DOHH2 (cell line): ENCODE results near the gene GRIP2.

Source experiments
- H3F3A ChIP-seq: fragments of 200-600 bp; sonication (generic), shearing (Covaris generic); 2 replicates; pipeline ENCODE4 v1.6.0; 2016; ENCODE audit warnings: antibody characterized with exemption, mild to moderate bottlenecking; ENCODE audit not compliant: control insufficient read depth, insufficient read depth
- H3K27ac ChIP-seq: fragments of 200-600 bp; sonication (generic); 2 replicates; pipeline ENCODE4 v1.5.1; 2014; ENCODE audit warnings: low read depth, mild to moderate bottlenecking, low read length, moderate library complexity
- H3K27me3 ChIP-seq: fragments of 200-600 bp; sonication (generic); 2 replicates; pipeline ENCODE4 v1.6.1; 2014; ENCODE audit warnings: mild to moderate bottlenecking, low read length, mixed read lengths; ENCODE audit not compliant: control insufficient read depth
- H3K36me3 ChIP-seq: fragments of 200-600 bp; sonication (generic); 2 replicates; pipeline ENCODE4 v1.6.1; 2014; ENCODE audit warnings: mild to moderate bottlenecking, low read length, moderate library complexity, mixed read lengths; ENCODE audit not compliant: control insufficient read depth
- H3K4me1 ChIP-seq: fragments of 200-600 bp; sonication (generic); 2 replicates; pipeline ENCODE4 v1.6.1; 2014; ENCODE audit warnings: mild to moderate bottlenecking, low read length, mixed read lengths; ENCODE audit not compliant: control insufficient read depth
- H3K4me2 ChIP-seq: fragments of 200-600 bp; sonication (generic); 2 replicates; pipeline ENCODE4 v1.6.0; 2014; ENCODE audit warnings: mild to moderate bottlenecking, low read length, moderate library complexity
- H3K4me3 ChIP-seq: fragments of 200-600 bp; sonication (generic); 2 replicates; pipeline ENCODE4 v1.5.1; 2014; ENCODE audit warnings: mild to moderate bottlenecking, low read length, mixed read lengths
- H3K79me2 ChIP-seq: fragments of 200-600 bp; sonication (generic); 2 replicates; pipeline ENCODE4 v1.6.1; 2014; ENCODE audit warnings: mild to moderate bottlenecking, low read length, mixed read lengths; ENCODE audit not compliant: control insufficient read depth
- H3K9me2 ChIP-seq: fragments of 200-600 bp; sonication (generic); replicated peaks from 2 replicates; pipeline ENCODE4 v1.6.1; 2014; ENCODE audit warnings: mild to moderate bottlenecking, low read length, mixed read lengths; ENCODE audit not compliant: control insufficient read depth
- H3K9me3 ChIP-seq: fragments of 200-600 bp; sonication (generic); 2 replicates; pipeline ENCODE4 v1.6.1; 2014; ENCODE audit warnings: antibody characterized with exemption, low read length, mixed read lengths; ENCODE audit not compliant: control insufficient read depth, insufficient read depth
- H4K20me1 ChIP-seq: fragments of 200-600 bp; sonication (generic); 2 replicates; pipeline ENCODE4 v1.6.0; 2014; ENCODE audit warnings: low read depth, mild to moderate bottlenecking, antibody characterized with exemption, low read length, moderate library complexity; ENCODE audit not compliant: control insufficient read depth, insufficient read depth
- EZH2phosphoT487 ChIP-seq: fragments of 200-600 bp; sonication (generic); IDR thresholded peaks from 2 replicates; pipeline ENCODE4 v1.6.1; 2017; ENCODE audit warnings: borderline replicate concordance, mild to moderate bottlenecking, antibody characterized with exemption, low read length, moderate library complexity, mixed read lengths
- TF ChIP-seq, protein P1 (sequence below): fragments of 200-600 bp; sonication (generic); IDR thresholded peaks from one replicate; pipeline ENCODE4 v1.5.1; 2014; ENCODE audit warnings: antibody characterized with exemption, mild to moderate bottlenecking, low read depth, low read length; ENCODE audit not compliant: poor library complexity, severe bottlenecking

Gene GRIP2

GRCh38 chr3:14461006-14461747 lies 79.0 kb downstream of the GRIP2 start:
- no peaks in the 10 kb centered on the region for H3K9me3 ChIP-seq
- no peaks in the 10 kb centered on the region for H3F3A ChIP-seq
- H3K9me2 ChIP-seq: no peaks in the 10 kb centered on the region
- H3K4me2 ChIP-seq: no peak overlapping the region
- no peak overlapping the region for H3K4me3 ChIP-seq
- no peaks in the 10 kb centered on the region for H3K79me2 ChIP-seq
- no peaks in the 10 kb centered on the region for H4K20me1 ChIP-seq
- peaks cover 90% of the 10 kb centered on the region for H3K36me3 ChIP-seq
- H3K27me3 ChIP-seq: no peaks in the 10 kb centered on the region
- TF ChIP-seq EZH2phosphoT487: no peak
- TF ChIP-seq, protein P1, sequence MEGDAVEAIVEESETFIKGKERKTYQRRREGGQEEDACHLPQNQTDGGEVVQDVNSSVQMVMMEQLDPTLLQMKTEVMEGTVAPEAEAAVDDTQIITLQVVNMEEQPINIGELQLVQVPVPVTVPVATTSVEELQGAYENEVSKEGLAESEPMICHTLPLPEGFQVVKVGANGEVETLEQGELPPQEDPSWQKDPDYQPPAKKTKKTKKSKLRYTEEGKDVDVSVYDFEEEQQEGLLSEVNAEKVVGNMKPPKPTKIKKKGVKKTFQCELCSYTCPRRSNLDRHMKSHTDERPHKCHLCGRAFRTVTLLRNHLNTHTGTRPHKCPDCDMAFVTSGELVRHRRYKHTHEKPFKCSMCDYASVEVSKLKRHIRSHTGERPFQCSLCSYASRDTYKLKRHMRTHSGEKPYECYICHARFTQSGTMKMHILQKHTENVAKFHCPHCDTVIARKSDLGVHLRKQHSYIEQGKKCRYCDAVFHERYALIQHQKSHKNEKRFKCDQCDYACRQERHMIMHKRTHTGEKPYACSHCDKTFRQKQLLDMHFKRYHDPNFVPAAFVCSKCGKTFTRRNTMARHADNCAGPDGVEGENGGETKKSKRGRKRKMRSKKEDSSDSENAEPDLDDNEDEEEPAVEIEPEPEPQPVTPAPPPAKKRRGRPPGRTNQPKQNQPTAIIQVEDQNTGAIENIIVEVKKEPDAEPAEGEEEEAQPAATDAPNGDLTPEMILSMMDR: no peak
- no peak overlapping the region for H3K27ac ChIP-seq
- H3K4me1 ChIP-seq: no peaks in the 10 kb centered on the region

DNA sequence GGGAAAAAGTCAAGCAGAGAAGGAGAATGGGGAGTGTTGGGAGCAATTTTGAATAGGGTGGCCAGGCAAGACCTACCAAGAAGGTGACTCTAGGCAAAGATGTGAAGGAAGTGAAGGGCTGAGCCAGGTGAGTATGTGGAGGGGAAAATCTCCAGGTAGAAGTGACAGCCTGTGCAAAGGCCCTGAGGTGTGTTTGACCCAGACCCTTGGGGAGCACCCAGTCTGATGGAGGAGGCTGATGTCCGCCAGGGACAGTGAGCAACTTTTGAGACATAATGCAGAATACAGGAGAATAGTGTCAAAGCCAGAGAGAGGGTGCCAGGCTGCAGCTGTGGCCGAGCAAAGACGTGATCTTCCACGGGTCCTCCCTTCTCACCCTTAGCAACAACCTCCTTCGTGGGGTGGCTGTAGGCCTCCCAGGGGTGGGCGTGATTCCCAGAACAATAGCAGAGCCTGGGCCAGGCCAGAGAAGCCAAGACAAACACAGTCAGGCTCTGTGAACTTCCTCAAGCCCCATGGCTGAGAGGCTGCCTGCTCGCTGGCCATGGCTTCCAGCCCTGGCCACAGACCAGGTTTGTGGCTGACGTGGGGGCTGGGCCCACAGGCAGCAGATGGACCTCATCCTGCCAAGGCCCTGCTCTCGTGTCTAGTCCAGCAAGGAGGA lies 79.7 kb downstream of the GRIP2 start:
- Histone ChIP-seq H3K4me3 (no peak overlapping the region), H3K9me3 (no peaks in the 10 kb centered on the region), H4K20me1 (no peaks in the 10 kb centered on the region), H3K9me2 (no peaks in the 10 kb centered on the region), H3F3A (no peaks in the 10 kb centered on the region), H3K27ac (no peak overlapping the region), H3K4me2 (no peak overlapping the region), H3K79me2 (no peaks in the 10 kb centered on the region), H3K4me1 (no peaks in the 10 kb centered on the region), H3K36me3 (peaks cover 95% of the 10 kb centered on the region), H3K27me3 (no peaks in the 10 kb centered on the region)
- TF ChIP-seq EZH2phosphoT487: no peak
- TF ChIP-seq, protein P1: no peak

DNA sequence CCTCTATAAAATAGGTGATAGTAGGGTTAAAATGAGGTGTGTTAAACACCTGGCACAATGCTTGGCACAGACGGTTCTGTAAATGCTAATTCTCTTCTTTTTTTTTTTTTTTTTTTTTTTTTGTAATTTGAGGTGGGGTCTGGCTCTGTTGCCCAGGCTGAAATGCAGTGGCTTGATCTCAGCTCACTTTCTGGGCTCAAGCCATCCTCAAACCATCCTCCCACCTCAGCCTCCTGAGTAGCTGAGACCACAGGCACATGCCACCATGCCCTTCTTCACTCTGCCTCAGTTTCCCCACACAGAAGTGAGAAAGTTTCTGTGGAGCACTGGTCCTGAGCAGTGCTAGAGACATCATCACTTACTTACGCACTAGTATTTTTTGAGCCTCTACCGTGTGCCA lies 80.4 kb downstream of the GRIP2 start:
- Histone ChIP-seq H3K27me3 (no peaks in the 10 kb centered on the region), H3K79me2 (no peaks in the 10 kb centered on the region), H3K9me3 (no peaks in the 10 kb centered on the region), H3K4me3 (no peak overlapping the region), H3F3A (no peaks in the 10 kb centered on the region), H3K9me2 (no peaks in the 10 kb centered on the region), H3K27ac (no peak overlapping the region), H3K36me3 (peaks cover 94% of the 10 kb centered on the region), H3K4me1 (no peaks in the 10 kb centered on the region), H4K20me1 (no peaks in the 10 kb centered on the region), H3K4me2 (no peak overlapping the region)
- TF ChIP-seq EZH2phosphoT487: no peak
- TF ChIP-seq, protein P1: no peak
